ENCODE measurements around the gene RPS16. TPM values are rescaled to one million over a fixed set of nuclear protein-coding genes. Genes with fewer than 3 reads are reported as not detected.

The RPS16 gene
- total and polyA plus RNA-seq, 2 of the 13 experiments (the other 11 are each of a cell fraction or from before 2014, with no cell fraction given): 488 to 2,583 TPM

- TF ChIP-seq BCLAF1 (IDR thresholded peaks at IDR 0.05) (no peak), RELA (CRISPR knock-in tag; IDR thresholded peaks at IDR 0.05) (no peak), PREB (CRISPR knock-in tag; IDR thresholded peaks at IDR 0.05) (no peak), NFE2L2 (IDR thresholded peaks at IDR 0.05; ENCODE audit: low read length) (no peak), ZNF335 (CRISPR knock-in tag; IDR thresholded peaks at IDR 0.05) (0 out of 2 replicates have a peak, but pooled peaks have one; percentile 78), TRIM22 (IDR thresholded peaks at IDR 0.05) (no peak), ZSCAN9 (CRISPR knock-in tag; IDR thresholded peaks at IDR 0.05; ENCODE audit: borderline replicate concordance) (peak; percentile 83; the same call in 1 of the 2 replicates), ZNF841 (CRISPR knock-in tag; IDR thresholded peaks at IDR 0.05; ENCODE audit: borderline replicate concordance) (no peak), SMAD1 (CRISPR knock-in tag; IDR thresholded peaks at IDR 0.05; ENCODE audit: borderline replicate concordance, low read depth) (no peak), ZNF230 (CRISPR knock-in tag; IDR thresholded peaks at IDR 0.05) (peak; percentile 71), IKZF5 (CRISPR knock-in tag; IDR thresholded peaks at IDR 0.05) (peak; percentile 97), CCAR2 (optimal IDR thresholded peaks at IDR 0.05; ENCODE audit: low read depth, low read length) (no peak)
- TF ChIP-seq, protein P1, sequence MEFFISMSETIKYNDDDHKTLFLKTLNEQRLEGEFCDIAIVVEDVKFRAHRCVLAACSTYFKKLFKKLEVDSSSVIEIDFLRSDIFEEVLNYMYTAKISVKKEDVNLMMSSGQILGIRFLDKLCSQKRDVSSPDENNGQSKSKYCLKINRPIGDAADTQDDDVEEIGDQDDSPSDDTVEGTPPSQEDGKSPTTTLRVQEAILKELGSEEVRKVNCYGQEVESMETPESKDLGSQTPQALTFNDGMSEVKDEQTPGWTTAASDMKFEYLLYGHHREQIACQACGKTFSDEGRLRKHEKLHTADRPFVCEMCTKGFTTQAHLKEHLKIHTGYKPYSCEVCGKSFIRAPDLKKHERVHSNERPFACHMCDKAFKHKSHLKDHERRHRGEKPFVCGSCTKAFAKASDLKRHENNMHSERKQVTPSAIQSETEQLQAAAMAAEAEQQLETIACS (CRISPR knock-in tag; IDR thresholded peaks at IDR 0.05): no peak
- TF ChIP-seq, protein P2, sequence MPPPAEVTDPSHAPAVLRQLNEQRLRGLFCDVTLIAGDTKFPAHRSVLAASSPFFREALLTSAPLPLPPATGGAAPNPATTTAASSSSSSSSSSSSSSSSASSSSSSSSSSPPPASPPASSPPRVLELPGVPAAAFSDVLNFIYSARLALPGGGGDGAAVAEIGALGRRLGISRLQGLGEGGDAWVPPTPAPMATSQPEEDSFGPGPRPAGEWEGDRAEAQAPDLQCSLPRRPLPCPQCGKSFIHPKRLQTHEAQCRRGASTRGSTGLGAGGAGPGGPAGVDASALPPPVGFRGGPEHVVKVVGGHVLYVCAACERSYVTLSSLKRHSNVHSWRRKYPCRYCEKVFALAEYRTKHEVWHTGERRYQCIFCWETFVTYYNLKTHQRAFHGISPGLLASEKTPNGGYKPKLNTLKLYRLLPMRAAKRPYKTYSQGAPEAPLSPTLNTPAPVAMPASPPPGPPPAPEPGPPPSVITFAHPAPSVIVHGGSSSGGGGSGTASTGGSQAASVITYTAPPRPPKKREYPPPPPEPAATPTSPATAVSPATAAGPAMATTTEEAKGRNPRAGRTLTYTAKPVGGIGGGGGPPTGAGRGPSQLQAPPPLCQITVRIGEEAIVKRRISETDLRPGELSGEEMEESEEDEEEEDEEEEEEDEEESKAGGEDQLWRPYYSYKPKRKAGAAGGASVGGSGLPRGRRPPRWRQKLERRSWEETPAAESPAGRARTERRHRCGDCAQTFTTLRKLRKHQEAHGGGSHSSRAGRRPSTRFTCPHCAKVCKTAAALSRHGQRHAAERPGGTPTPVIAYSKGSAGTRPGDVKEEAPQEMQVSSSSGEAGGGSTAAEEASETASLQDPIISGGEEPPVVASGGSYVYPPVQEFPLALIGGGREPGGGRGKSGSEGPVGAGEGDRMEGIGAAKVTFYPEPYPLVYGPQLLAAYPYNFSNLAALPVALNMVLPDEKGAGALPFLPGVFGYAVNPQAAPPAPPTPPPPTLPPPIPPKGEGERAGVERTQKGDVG (CRISPR knock-in tag; IDR thresholded peaks at IDR 0.05; ENCODE audit: borderline replicate concordance): peak; percentile 31; the same call in 1 of the 2 replicates
These were observed 34.0 kb downstream of the RPS16 start (continued) for GRCh38 chr19:39401549-39402345.

Measured in HepG2 (cell line).